HG03175 (cell line): ENCODE measurements around the gene SLC39A7.

Experiments used
- ATAC-seq: cut with Tn5 transposase; IDR thresholded peaks from one replicate; pipeline ENCODE4 v1.9.1; 2021; ENCODE audit warnings: mild to moderate bottlenecking, moderate library complexity; ENCODE audit not compliant: unreplicated experiment

The SLC39A7 gene

DNA sequence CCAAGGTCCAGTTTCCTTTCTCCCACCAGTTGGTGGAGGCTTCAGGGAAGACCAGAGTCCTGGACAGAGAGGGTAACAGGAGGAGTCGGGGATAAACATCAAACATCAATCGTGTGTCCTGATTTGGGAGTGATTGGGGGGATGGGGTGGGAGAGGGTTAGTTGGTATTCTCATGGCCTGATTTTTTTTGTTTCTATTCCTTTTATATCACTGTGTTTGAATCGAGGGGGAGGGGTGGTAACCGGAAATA lies 3.4 kb downstream of the SLC39A7 start:
- ATAC-seq, result no peak

DNA sequence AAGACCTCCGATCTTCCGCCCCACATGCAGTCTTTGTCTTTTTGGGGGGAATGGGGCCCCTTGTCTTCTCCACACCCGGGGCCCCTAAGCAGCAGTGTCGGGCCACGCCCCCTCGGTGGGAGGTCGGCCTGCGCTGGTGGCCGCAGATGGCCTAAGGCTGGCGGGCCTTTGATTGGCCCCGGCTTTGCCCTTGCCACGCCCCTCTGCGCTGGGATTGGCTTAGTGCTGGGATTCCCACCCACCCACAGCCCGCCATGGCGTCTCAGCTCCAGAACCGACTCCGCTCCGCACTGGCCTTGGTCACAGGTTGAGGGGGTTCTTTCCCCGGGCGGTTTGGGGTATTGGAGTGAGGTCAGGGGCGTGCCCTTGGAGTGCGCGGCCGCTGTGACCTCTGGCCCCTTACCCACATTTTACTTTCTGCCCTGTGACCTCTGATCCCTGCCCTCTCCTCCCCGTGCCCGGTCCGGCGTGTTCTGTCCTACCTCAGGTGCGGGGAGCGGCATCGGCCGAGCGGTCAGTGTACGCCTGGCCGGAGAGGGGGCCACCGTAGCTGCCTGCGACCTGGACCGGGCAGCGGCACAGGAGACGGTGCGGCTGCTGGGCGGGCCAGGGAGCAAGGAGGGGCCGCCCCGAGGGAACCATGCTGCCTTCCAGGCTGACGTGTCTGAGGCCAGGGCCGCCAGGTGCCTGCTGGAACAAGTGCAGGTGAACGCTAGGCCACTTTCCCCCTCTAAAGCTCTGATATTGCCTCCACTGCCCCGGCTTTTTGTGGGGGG lies 3.9 kb downstream of the SLC39A7 start, which contains the start of gene HSD17B8:
Gene HSD17B8, plus strand, starts transcription at position 241 of the 776 bp plus-strand sequence. Its CDS starts 14 bp downstream, at position 255.
- peak; percentile 58 for ATAC-seq

DNA sequence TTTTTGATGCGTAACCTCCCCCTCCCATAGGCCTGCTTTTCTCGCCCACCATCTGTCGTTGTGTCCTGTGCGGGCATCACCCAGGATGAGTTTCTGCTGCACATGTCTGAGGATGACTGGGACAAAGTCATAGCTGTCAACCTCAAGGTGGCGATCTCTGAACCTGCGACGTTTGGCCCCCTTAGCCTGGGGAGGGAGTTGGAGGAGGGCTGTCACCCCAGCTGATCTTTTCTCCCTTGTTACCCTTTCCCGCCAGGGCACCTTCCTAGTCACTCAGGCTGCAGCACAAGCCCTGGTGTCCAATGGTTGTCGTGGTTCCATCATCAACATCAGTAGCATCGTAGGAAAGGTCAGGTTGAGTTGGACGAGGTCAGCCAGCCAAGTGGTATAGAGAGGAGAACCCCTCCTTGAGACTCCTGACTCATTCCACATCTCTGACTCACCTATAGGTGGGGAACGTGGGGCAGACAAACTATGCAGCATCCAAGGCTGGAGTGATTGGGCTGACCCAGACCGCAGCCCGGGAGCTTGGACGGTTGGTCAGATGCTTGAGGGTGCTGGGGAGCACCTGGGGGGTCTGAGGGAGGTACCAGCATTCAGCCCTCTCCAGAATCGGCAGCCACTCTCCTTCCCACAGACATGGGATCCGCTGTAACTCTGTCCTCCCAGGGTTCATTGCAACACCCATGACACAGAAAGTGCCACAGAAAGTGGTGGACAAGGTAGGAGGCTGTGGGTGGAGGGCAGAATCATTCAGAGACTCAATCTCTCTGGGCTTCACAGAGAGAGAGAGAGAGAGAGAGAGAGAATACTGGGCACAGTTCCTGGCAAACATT lies 4.7 kb downstream of the SLC39A7 start:
- ATAC-seq, result no peak

DNA sequence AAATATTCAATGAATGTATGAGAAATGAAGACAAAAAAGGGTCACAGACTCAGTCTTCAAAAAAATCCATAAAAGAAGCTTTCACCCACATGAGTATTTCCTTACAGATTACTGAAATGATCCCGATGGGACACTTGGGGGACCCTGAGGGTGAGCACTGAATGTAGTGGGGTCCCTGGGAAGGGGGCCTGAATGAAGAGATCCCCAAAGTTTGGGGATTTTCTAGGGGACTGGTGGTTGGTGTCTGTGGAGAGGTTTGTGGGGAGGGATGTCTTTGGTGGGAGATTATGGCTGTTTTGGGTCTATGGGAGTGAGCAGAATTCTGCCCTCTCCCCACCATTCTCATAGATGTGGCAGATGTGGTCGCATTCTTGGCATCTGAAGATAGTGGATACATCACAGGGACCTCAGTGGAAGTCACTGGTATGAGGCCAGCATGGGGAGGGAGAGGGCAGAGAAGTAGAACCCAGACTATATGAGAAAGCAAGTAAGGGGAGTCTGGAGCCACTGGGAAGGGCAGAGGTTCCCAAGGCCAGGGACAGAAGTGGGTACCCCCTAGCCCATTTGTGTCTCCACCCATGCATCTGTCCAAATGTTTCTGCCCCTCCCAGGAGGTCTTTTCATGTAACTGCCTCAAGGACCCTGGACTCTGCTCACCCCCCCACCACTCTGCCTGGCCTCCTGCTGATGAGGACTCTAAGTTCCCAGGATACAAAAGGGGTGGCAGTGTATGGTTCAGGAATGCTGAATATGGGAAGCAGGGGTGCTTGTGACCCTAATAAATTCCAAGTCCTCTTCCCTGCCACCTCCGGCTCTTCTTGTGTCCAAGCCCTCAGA lies 5.6 kb downstream of the SLC39A7 start:
- no peak for ATAC-seq

DNA sequence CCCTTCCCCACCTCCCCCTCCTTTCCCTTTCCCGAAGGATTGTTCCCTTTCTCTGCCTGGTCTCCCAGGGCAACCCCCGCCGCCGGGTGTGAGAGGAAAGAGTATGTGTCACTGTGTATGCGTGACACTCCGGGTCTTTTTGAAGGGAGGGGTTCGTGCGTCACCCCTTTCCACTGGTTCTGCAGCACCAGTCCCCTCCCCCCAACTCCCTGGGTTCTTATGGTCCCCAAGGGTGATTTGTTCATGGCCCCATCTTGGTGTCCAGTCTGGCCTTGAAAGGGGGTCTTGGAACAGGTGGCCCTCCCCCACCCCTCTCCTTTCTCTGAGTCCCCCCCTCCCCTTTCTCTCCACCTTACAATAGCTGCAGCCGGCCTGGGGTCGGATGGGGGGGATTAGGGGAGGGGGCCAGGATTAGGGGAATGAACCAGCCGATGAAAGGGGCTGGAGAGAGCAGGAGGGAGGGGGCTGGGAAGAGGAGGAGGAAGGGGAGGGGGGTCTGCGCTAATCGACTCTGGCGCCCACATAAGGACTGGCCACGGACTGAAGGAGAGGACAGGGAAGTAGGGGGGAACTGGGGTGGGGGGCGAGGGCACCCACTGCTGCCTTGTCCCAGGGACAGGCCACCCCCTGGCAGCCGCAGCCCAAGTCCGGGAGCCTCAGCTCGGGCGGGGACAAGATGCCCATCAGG lies 6.3 kb downstream of the SLC39A7 start:
- ATAC-seq, result no peak

- ATAC-seq, result no peak
Observed at GRCh38 chr6:33207552-33208090, 7.0 kb downstream of the SLC39A7 start.

DNA sequence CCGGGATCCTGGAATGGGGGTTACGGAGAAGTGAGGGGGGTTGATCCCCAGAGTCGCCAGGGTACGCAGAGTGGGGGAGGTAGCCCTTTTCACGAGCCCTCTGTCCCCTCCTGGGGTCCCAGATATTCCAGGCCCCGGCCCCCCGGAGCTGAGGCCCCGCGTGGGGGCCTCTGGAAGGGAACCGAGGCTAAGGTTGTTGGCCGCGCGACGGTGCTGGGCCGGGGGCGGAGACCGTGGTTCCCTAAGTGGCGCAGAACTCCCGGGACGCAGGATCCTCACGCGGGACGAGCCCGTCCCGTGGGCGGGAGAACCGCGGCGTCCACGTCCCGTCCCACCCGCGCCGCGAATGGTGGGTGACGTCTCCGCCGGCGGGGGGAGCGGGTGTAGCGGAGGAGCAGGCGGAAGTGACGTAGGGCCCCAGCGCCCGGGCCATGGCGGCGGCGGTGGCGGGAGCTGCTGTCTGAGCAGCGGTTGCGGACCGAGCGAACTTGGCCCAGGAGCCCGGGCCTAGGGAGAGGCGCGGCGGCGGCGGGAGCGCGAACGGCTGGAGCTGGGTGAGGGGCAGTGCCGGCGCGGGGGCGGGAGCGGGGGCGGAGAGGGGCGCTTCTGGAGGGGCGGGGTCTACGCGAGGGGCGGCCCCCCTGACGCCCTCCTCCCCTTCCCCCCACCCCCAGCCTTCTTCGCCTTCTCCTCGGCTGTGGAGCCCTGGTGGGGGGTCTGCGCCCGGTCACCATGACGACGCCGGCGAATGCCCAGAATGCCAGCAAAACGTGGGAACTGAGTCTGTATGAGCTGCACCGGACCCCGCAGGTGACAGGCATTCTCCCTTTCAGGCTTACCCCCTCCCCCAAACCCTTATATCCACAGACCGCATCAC lies 7.7 kb downstream of the SLC39A7 start, which contains the start of gene RING1:
Gene RING1, plus strand, starts transcription at position 410 of the 877 bp plus-strand sequence. Its CDS starts 323 bp downstream, at position 733.
- ATAC-seq, result no peak

- ATAC-seq, result no peak
Observed at GRCh38 chr6:33209856-33210255, 9.2 kb downstream of the SLC39A7 start.

DNA sequence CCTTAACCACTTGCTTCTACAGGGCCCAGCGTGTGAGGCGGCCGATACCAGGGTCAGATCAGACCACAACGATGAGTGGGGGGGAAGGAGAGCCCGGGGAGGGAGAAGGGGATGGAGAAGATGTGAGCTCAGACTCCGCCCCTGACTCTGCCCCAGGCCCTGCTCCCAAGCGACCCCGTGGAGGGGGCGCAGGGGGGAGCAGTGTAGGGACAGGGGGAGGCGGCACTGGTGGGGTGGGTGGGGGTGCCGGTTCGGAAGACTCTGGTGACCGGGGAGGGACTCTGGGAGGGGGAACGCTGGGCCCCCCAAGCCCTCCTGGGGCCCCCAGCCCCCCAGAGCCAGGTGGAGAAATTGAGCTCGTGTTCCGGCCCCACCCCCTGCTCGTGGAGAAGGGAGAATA lies 10.5 kb downstream of the SLC39A7 start:
- no peak for ATAC-seq

DNA sequence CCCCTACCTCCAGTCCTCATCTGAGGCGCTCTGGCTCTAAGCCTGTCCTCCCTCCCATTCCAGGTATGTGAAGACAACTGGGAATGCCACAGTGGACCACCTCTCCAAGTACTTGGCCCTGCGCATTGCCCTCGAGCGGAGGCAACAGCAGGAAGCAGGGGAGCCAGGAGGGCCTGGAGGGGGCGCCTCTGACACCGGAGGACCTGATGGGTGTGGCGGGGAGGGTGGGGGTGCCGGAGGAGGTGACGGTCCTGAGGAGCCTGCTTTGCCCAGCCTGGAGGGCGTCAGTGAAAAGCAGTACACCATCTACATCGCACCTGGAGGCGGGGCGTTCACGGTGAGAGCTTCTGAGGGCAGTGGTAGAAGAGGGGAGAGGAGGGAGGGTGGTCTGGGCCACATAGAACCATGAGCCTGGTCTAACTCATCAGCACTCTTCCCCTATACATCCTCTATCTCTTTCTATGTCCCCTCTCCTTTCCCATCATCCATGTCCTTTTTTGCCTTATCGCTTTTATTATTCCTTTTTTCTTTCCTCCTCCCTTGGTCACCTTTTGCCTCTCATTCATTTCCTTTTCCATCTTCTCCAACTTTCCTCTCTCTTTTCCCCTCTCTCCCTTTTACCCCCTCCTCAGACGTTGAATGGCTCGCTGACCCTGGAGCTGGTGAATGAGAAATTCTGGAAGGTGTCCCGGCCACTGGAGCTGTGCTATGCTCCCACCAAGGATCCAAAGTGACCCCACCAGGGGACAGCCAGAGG lies 11.2 kb downstream of the SLC39A7 start:
- no peak for ATAC-seq

DNA sequence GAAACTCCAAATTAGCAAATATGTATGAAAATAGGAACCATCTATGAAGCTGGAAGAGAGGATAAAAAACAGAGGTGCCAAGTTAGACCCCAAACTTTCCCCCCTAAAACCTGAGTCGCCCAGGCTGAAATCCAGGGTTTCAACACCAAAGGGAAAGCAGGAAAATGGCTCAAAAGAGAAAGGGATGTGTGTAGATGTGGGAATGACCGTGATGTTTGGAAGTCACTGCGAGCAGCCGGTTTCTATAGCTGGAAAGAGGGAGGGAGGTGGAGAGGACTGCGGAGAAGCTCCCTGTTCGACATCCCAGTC lies 12.1 kb downstream of the SLC39A7 start:
- no peak for ATAC-seq

DNA sequence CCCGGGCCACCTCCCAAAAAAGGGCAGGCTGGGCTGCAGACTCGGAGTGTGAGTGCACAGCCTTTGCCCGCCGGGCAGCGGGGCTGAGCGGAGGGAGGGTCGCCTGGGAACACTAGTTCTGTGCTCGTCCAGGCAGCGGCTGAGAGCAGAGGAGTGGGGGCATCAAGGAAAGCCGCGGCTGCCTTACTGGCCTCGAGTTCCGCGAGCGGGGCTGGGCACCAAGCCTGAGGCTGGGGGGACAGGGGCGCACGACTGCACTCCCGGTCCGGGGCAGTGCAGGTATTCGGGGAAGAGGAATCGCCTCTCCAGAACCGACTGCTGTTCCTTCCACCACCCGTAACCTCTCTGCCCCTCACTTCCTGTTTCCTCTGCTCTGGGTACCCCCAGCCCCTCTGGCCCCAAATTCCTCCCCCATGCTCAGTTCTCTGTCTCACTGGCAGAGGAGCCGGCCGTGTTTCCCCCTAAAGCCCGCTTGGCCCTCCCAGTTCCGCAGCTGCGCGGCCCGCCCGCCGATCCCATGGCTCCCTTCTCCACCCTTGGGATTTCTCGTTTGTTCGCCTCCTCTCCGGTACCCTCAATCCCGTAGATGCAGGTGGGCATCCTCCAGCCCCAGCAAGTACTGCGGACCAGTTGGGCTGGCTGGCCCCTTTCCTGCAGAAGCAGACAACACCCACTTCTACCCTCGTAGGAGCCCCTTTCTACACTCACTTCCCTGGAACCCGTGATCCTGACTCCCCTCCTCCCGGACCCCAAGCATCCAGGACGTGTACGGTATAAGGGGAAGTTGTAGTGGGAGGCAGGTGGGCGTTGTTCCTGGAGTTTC lies 12.7 kb downstream of the SLC39A7 start:
- no peak for ATAC-seq

DNA sequence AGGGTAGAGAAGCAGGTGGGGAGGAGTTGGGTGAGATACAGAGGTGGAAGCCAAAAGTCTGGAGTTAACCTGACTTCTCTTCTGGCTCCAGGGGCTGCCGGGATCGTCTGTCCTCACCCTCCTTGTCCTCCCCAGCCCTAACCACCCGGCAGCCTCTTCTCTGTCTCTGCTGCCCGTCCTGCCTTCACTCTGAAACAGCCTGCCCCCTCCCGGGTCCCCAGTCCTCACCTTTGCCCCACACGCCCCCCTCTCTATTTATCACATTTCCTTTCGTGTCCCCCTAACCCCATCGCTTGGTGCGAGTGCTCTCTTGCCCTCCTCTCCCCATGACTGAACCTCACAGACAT lies 13.3 kb downstream of the SLC39A7 start:
- ATAC-seq, result no peak

DNA sequence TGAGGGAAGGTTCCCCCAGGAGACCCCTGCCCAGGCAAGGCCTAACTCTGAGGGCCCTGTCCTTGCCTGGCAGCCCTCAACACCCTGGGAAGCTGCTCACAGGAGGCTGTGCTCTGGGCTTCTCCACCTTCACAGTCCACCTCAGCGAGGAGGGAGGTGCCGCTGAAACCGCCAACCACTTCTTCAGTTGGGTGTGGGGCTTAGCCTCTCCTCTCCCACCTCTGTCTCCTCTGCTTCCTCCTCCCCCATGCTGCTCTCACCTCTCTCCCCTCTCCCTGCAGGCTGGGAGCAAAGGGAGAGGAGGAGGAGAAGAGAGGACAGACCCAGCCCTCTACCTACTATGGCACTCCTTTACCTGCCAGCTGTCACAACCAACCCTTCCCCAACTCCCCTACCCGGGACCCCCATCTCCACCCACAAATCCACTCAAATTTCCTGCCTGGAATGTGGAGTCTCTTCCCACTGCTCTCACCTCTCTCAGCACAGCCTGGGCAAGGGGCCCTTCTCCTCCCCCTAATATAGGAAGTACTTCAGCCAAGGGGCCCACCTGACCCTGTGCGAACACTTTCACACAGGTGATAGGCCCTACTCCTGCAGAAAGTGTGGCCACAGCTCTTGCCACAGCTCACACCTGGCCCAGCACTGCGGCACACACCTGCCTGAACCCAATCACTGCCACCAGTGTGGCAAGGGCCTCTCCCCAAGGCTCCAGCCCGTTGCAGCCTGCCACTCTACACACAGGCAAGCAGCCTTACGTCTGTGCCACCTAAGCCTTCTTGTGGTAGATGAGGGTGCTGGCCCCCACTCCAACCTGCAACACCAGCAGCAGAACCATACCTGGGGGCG lies 14.8 kb downstream of the SLC39A7 start:
- no peak for ATAC-seq

DNA sequence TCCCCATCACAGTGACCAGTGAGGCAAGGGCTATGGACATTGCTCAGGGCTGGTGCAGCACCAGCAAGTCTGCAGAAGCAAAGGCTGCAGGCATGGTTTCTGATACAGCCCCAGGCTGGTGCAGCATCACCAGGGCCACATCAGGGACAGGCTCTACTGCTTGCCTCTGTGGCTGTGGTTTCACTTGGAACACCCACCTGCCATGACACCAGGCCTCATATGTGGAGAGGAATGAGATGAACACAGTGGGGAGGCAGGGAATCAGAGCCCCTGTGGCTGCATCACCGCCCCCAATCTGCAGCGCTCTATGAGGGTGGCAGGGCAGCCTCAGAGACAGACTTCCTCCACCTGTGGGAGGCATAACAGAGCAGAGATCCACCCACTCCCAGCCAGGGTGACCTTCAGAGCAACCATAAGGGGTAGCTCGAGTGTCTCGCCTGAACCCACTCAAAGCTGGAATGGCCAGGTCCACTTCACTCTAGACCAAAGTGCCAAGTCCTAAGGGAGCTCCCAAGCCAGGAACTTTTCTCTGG lies 15.5 kb downstream of the SLC39A7 start:
- no peak for ATAC-seq

- no peak for ATAC-seq
Observed at GRCh38 chr6:33217246-33217645, 16.6 kb downstream of the SLC39A7 start.

GRCh38 chr6:33217681-33218080 lies 17.0 kb downstream of the SLC39A7 start:
- no peak for ATAC-seq
